Body of pancreas (tissue), 4 donors: ENCODE measurements around the gene SMTNL2.

Experiments used
- POLR2A ChIP-seq, 3 donors: fragments of 450-650 bp; IDR thresholded peaks; one replicate each; pipeline ENCODE4 v1.6.1; 2016; ENCODE audit warnings: antibody characterized with exemption in 3 of 3, mild to moderate bottlenecking in 2 of 3
- TF ChIP-seq, protein P1 (sequence below), 7 experiments: fragments of 450-650 bp in 4 of 7; fragments of 200-600 bp in 3 of 7; sonication (generic) in 3 of 7; IDR thresholded peaks; one replicate each; pipeline ENCODE4 v1.5.1; 2016 to 2019; ENCODE audit warnings: antibody characterized with exemption in 7 of 7

GRCh38 chr17:4558347-4558971 is 25.9 kb upstream of the SMTNL2 start:
- TF ChIP-seq, protein P1, sequence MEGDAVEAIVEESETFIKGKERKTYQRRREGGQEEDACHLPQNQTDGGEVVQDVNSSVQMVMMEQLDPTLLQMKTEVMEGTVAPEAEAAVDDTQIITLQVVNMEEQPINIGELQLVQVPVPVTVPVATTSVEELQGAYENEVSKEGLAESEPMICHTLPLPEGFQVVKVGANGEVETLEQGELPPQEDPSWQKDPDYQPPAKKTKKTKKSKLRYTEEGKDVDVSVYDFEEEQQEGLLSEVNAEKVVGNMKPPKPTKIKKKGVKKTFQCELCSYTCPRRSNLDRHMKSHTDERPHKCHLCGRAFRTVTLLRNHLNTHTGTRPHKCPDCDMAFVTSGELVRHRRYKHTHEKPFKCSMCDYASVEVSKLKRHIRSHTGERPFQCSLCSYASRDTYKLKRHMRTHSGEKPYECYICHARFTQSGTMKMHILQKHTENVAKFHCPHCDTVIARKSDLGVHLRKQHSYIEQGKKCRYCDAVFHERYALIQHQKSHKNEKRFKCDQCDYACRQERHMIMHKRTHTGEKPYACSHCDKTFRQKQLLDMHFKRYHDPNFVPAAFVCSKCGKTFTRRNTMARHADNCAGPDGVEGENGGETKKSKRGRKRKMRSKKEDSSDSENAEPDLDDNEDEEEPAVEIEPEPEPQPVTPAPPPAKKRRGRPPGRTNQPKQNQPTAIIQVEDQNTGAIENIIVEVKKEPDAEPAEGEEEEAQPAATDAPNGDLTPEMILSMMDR (IDR thresholded peaks at IDR 0.05) = no peak
- TF ChIP-seq POLR2A (IDR thresholded peaks at IDR 0.05) = no peak
